HepG2 (cell line): Measurements from ENCODE around the gene WSB1. TPM values are rescaled to one million over a fixed set of nuclear protein-coding genes. Genes with fewer than 3 reads are reported as not detected.
A peak's percentile ranks its signal among the peaks of the same experiment; 100 is the strongest.

Experiments used
- ELF3 ChIP-seq: IDR thresholded peaks from 2 replicates; pipeline ENCODE4 v1.6.1; 2016; ENCODE audit warnings: missing genetic modification reagents, missing compliant biosample characterization
- GATAD1 ChIP-seq: IDR thresholded peaks from 2 replicates; pipeline ENCODE4 v1.6.1; 2016; ENCODE audit warnings: missing genetic modification reagents, missing compliant biosample characterization
- HMG20A ChIP-seq: IDR thresholded peaks from 2 replicates; pipeline ENCODE4 v1.6.1; 2016; ENCODE audit warnings: borderline replicate concordance
- HNRNPL ChIP-seq: fragments of 200-400 bp; formaldehyde crosslinking; IDR thresholded peaks from 2 replicates; pipeline ENCODE4 v1.6.1; 2017; ENCODE audit warnings: mild to moderate bottlenecking, low read depth, low read length
- HNRNPUL1 ChIP-seq: fragments of 200-400 bp; formaldehyde crosslinking; IDR thresholded peaks from 2 replicates; pipeline ENCODE4 v1.6.1; 2017; ENCODE audit warnings: low read depth, mild to moderate bottlenecking, low read length, moderate library complexity
- KDM1A ChIP-seq: IDR thresholded peaks from 2 replicates; pipeline ENCODE4 v1.6.1; 2016; ENCODE audit warnings: missing compliant biosample characterization
- KDM4B ChIP-seq: sonication (generic); formaldehyde crosslinking; IDR thresholded peaks from 2 replicates; pipeline ENCODE4 v1.4.0; 2020; ENCODE audit warnings: missing genetic modification reagents
- MIXL1 ChIP-seq: IDR thresholded peaks from 2 replicates; pipeline ENCODE4 v1.6.1; 2016
- MXI1 ChIP-seq: IDR thresholded peaks from 3 replicates; pipeline ENCODE4 v1.6.1; 2012; ENCODE audit warnings: low read depth, low read length, inconsistent platforms, borderline replicate concordance
- RXRA ChIP-seq: sonication (generic); formaldehyde crosslinking; IDR thresholded peaks from 2 replicates; pipeline ENCODE4 v1.5.1; 2020; ENCODE audit warnings: missing genetic modification reagents
- RXRB ChIP-seq: IDR thresholded peaks from 2 replicates; pipeline ENCODE4 v1.6.1; 2016; ENCODE audit warnings: borderline replicate concordance, missing genetic modification reagents, missing compliant biosample characterization
- SALL1 ChIP-seq: sonication (generic); formaldehyde crosslinking; IDR thresholded peaks from 2 replicates; pipeline ENCODE4 v1.8.0; 2022; ENCODE audit warnings: mild to moderate bottlenecking, missing genetic modification reagents
- XRCC5 ChIP-seq: fragments of 200-400 bp; formaldehyde crosslinking; optimal IDR thresholded peaks from 2 replicates; pipeline ENCODE3; 2017; ENCODE audit warnings: mild to moderate bottlenecking, low read length
- ZBTB10 ChIP-seq: sonication (generic); formaldehyde crosslinking; IDR thresholded peaks from 2 replicates; pipeline ENCODE4 v1.4.0; 2020; ENCODE audit warnings: missing genetic modification reagents, borderline replicate concordance
- ZFY ChIP-seq: sonication (generic); formaldehyde crosslinking; IDR thresholded peaks from 2 replicates; pipeline ENCODE4 v1.4.0; 2020; ENCODE audit warnings: missing genetic modification reagents
- ZNF143 ChIP-seq: sonication (generic); formaldehyde crosslinking; IDR thresholded peaks from 2 replicates; pipeline ENCODE4 v1.4.0; 2020; ENCODE audit warnings: missing genetic modification reagents
- ZNF337 ChIP-seq: sonication (generic); formaldehyde crosslinking; IDR thresholded peaks from 2 replicates; pipeline ENCODE4 v1.5.1; 2020; ENCODE audit warnings: missing genetic modification reagents, low read depth, mild to moderate bottlenecking, borderline replicate concordance
- ZNF660 ChIP-seq: sonication (generic); formaldehyde crosslinking; IDR thresholded peaks from 2 replicates; pipeline ENCODE4 v1.5.1; 2020; ENCODE audit warnings: mild to moderate bottlenecking, low read depth, missing genetic modification reagents, borderline replicate concordance
- ZNF75D ChIP-seq: sonication (generic); formaldehyde crosslinking; IDR thresholded peaks from 2 replicates; pipeline ENCODE4 v1.8.1; 2023; ENCODE audit warnings: missing genetic modification reagents, mild to moderate bottlenecking, borderline replicate concordance
- ZSCAN9 ChIP-seq: IDR thresholded peaks from 2 replicates; pipeline ENCODE4 v1.6.1; 2016; ENCODE audit warnings: borderline replicate concordance
- polyA plus RNA-seq, 8 experiments: library from polyadenylated mRNA; depleted of rRNA in 3 of 8; stranded (reverse) in 7 of 8; unstranded in 1 of 8; fragments of >200 nt; fragmentation: Illumina TruSeq in 4 of 8; extraction: Trizol in 4 of 8; gene quantifications; 2 replicates each; pipeline versions ENCODE4 v1.2.1 to v1.2.3, GENCODE V29; 2011 to 2016; ENCODE audit warnings: low read depth in 4 of 8, missing spikeins in 1 of 8, mixed read lengths in 1 of 8; ENCODE audit not compliant: insufficient read depth in 1 of 8
- total RNA-seq, 5 experiments: library from RNA; depleted of rRNA; stranded (reverse); fragments of >200 nt; fragmentation: Illumina TruSeq; extraction: Trizol; gene quantifications; 2 replicates each; pipeline ENCODE4 v1.2.3, GENCODE V29; 2016; ENCODE audit warnings: low read depth in 1 of 5
- TF ChIP-seq, protein P1 (sequence below): sonication (generic); formaldehyde crosslinking; conservative IDR thresholded peaks from 2 replicates; pipeline ENCODE4 v1.4.0; 2020; ENCODE audit warnings: mild to moderate bottlenecking, missing genetic modification reagents, moderate library complexity
- TF ChIP-seq, protein P2 (sequence below): sonication (generic); formaldehyde crosslinking; IDR thresholded peaks from 2 replicates; pipeline ENCODE4 v1.9.0; 2022; ENCODE audit warnings: low read depth, missing genetic modification reagents

Gene WSB1
- total and polyA plus RNA-seq, 2 of the 13 experiments (the other 11 are each of a cell fraction or from before 2014, with no cell fraction given): 81.3 to 294 TPM

DNA sequence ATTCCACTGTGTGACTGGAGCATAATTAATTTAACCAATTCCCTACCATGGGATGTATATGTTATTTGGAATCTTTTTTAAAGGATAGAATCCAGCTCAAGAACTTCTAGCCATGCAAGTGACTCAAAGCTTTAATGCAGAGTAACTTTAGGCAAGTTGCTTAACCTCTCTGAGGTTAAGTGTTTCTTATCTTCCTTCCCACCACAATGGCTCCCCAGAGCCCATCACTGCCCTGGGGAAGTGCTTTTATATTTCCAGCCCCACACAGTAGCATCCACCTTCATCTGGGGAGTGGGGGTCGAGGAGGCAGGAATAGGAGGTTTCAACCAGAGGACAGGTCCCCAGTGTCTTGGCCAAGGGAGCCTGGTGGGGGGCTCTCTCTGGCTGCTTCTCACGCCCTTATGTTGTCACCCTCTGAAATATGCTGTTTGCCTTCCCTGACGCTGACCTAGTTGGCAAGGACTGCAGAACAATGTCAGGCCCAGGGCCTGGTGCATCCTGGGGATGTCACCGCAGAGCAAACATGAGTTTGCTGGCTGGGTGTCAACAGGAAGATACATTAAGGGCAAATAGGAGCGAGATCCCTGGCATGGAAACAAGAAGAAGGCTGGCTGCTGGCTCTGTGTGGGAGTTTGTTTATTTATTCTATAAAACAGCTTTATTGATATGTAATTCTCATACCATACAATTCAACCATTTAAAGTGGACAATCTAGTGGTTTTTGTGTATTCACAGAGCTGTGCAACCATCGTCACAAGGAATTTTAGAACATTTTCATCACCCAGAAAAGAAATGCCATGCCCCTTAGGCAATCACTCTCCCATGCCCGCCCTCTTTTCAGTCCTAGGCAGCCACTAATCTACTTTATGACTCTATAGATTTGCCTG lies 46.6 kb upstream of the WSB1 start (continued):
- peak; percentile 68; the same call in 1 of the 2 replicates for TF ChIP-seq RXRA (CRISPR knock-in tag)
- TF ChIP-seq HNRNPL: no peak
- peak; percentile 96 for TF ChIP-seq RXRB
- TF ChIP-seq MXI1: peak; percentile 55; the same call in 2 of the 3 replicates
- TF ChIP-seq KDM4B (CRISPR knock-in tag): 0 out of 2 replicates have a peak, but pooled peaks have one; percentile 51
- TF ChIP-seq ZNF75D (CRISPR knock-in tag): no peak
- peak; percentile 86 for TF ChIP-seq SALL1 (CRISPR knock-in tag)
- TF ChIP-seq HMG20A (CRISPR knock-in tag): peak; percentile 67; the same call in 1 of the 2 replicates
- no peak for TF ChIP-seq HNRNPUL1
- peak; percentile 35 for TF ChIP-seq XRCC5
- no peak for TF ChIP-seq ZNF337 (CRISPR knock-in tag)
- TF ChIP-seq GATAD1 (CRISPR knock-in tag): 0 out of 2 replicates have a peak, but pooled peaks have one; percentile 39
- peak; percentile 66; the same call in 1 of the 2 replicates for TF ChIP-seq ZNF143 (CRISPR knock-in tag)
- peak; percentile 91 for TF ChIP-seq ELF3 (CRISPR knock-in tag)
- TF ChIP-seq, protein P1, sequence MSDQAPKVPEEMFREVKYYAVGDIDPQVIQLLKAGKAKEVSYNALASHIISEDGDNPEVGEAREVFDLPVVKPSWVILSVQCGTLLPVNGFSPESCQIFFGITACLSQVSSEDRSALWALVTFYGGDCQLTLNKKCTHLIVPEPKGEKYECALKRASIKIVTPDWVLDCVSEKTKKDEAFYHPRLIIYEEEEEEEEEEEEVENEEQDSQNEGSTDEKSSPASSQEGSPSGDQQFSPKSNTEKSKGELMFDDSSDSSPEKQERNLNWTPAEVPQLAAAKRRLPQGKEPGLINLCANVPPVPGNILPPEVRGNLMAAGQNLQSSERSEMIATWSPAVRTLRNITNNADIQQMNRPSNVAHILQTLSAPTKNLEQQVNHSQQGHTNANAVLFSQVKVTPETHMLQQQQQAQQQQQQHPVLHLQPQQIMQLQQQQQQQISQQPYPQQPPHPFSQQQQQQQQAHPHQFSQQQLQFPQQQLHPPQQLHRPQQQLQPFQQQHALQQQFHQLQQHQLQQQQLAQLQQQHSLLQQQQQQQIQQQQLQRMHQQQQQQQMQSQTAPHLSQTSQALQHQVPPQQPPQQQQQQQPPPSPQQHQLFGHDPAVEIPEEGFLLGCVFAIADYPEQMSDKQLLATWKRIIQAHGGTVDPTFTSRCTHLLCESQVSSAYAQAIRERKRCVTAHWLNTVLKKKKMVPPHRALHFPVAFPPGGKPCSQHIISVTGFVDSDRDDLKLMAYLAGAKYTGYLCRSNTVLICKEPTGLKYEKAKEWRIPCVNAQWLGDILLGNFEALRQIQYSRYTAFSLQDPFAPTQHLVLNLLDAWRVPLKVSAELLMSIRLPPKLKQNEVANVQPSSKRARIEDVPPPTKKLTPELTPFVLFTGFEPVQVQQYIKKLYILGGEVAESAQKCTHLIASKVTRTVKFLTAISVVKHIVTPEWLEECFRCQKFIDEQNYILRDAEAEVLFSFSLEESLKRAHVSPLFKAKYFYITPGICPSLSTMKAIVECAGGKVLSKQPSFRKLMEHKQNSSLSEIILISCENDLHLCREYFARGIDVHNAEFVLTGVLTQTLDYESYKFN (CRISPR knock-in tag): peak; percentile 46; the same call in 1 of the 2 replicates
- 0 out of 2 replicates have a peak, but pooled peaks have one; percentile 45 for TF ChIP-seq MIXL1
- 0 out of 2 replicates have a peak, but pooled peaks have one; percentile 24 for TF ChIP-seq KDM1A (CRISPR knock-in tag)
- TF ChIP-seq ZFY: peak; percentile 47; the same call in 1 of the 2 replicates
- no peak for TF ChIP-seq ZBTB10 (CRISPR knock-in tag)
- TF ChIP-seq, protein P2, sequence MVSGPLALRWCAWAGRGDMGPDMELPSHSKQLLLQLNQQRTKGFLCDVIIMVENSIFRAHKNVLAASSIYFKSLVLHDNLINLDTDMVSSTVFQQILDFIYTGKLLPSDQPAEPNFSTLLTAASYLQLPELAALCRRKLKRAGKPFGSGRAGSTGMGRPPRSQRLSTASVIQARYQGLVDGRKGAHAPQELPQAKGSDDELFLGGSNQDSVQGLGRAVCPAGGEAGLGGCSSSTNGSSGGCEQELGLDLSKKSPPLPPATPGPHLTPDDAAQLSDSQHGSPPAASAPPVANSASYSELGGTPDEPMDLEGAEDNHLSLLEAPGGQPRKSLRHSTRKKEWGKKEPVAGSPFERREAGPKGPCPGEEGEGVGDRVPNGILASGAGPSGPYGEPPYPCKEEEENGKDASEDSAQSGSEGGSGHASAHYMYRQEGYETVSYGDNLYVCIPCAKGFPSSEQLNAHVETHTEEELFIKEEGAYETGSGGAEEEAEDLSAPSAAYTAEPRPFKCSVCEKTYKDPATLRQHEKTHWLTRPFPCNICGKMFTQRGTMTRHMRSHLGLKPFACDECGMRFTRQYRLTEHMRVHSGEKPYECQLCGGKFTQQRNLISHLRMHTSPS (CRISPR knock-in tag): peak; percentile 70; the same call in 1 of the 2 replicates
- TF ChIP-seq ZNF660 (CRISPR knock-in tag): no peak
- TF ChIP-seq ZSCAN9 (CRISPR knock-in tag): no peak
